GM21526 (cell line): ENCODE results near the gene ACP1.

ENCODE experiments used
- ATAC-seq: cut with Tn5 transposase; IDR thresholded peaks from one replicate; pipeline ENCODE4 v1.9.1; 2021; ENCODE audit warnings: moderate library complexity; ENCODE audit not compliant: unreplicated experiment, low FRiP score

The ACP1 gene

GRCh38 chr2:264493-265468, at the start of gene ACP1:
TSS of gene ACP1 (plus strand) at chr2:264947. CDS start at chr2:264965, 18 bp downstream.
- peak; percentile 88 for ATAC-seq

GRCh38 chr2:216068-216467, 48.7 kb upstream of the ACP1 start:
- ATAC-seq, result no peak

GRCh38 chr2:223451-223850, 41.3 kb upstream of the ACP1 start:
- no peak for ATAC-seq

- ATAC-seq, result no peak
These were observed 40.6 kb upstream of the ACP1 start for GRCh38 chr2:223971-224760.

GRCh38 chr2:228115-228514, 36.6 kb upstream of the ACP1 start:
- ATAC-seq, result no peak

- no peak for ATAC-seq
These were observed 36.0 kb upstream of the ACP1 start for GRCh38 chr2:228518-229278.

- no peak for ATAC-seq
These were observed 33.1 kb upstream of the ACP1 start for GRCh38 chr2:231521-232185.

GRCh38 chr2:233030-233429, 31.7 kb upstream of the ACP1 start:
- ATAC-seq, result no peak

- ATAC-seq, result no peak
These were observed 30.3 kb upstream of the ACP1 start for GRCh38 chr2:234421-234820.

GRCh38 chr2:236993-237539, 27.7 kb upstream of the ACP1 start:
- no peak for ATAC-seq

GRCh38 chr2:237878-238277, 26.9 kb upstream of the ACP1 start:
- no peak for ATAC-seq

- no peak for ATAC-seq
These were observed 26.3 kb upstream of the ACP1 start for GRCh38 chr2:238431-238830.

- no peak for ATAC-seq
These were observed 25.9 kb upstream of the ACP1 start for GRCh38 chr2:238869-239268.

GRCh38 chr2:244547-244946, 20.2 kb upstream of the ACP1 start:
- ATAC-seq, result no peak

- ATAC-seq, result peak; percentile 76
These were observed 18.1 kb upstream of the ACP1 start for GRCh38 chr2:246489-247144.

GRCh38 chr2:248724-249123, 16.0 kb upstream of the ACP1 start:
- no peak for ATAC-seq

- no peak for ATAC-seq
These were observed 15.2 kb upstream of the ACP1 start for GRCh38 chr2:249538-250042.

- no peak for ATAC-seq
These were observed 12.6 kb upstream of the ACP1 start for GRCh38 chr2:252001-252602.

GRCh38 chr2:253202-253638, 11.5 kb upstream of the ACP1 start:
- ATAC-seq, result no peak
